Stimulated activated CD4-positive, alpha-beta T cell treated with anti-CD3 and anti-CD28 coated beads, Interleukin-4, amount 100 ng/mL, for 4 hours (primary cell): ENCODE data around the gene BEAN1.

Experiments used
- DNase-seq, 2 experiments: peaks; one replicate each; pipeline ENCODE4 v3.0.0-alpha.2; 2020

The BEAN1 gene

GRCh38 chr16:66524601-66525164 is 97.6 kb downstream of the BEAN1 start:
- DNase-seq, result no peak

- DNase-seq, result no peak
Measured at GRCh38 chr16:66525396-66526180, 98.5 kb downstream of the BEAN1 start.

- DNase-seq, result no peak
Measured at GRCh38 chr16:66528294-66528693, 101.2 kb downstream of the BEAN1 start.

GRCh38 chr16:66529475-66529874 is 102.4 kb downstream of the BEAN1 start:
- no peak for DNase-seq
